Esophagus muscularis mucosa (tissue), 4 donors: ENCODE measurements around the gene SLCO2A1. TPM values are rescaled to one million over a fixed set of nuclear protein-coding genes. Genes with fewer than 3 reads are reported as not detected.

Source experiments
- DNase-seq: peaks from one replicate; pipeline ENCODE4 v3.0.0-alpha.2; 2017; ENCODE audit errors: extremely low spot score
- H3K27ac ChIP-seq, 4 donors: fragments of 200-600 bp; sonication (generic); replicated peaks in 1 of 4; 1 replicate in 3 of 4; 2 replicates in 1 of 4; pipeline ENCODE4 v1.5.1; 2016 to 2019; ENCODE audit warnings: mild to moderate bottlenecking in 1 of 4
- H3K27me3 ChIP-seq, 4 donors: fragments of 200-600 bp; sonication (generic); one replicate each; pipeline versions ENCODE4 v1.5.1 to v1.6.0; 2016 to 2019
- H3K36me3 ChIP-seq, 4 donors: fragments of 200-600 bp; sonication (generic); one replicate each; pipeline ENCODE4 v1.5.1; 2016 to 2019
- H3K4me1 ChIP-seq, 4 donors: fragments of 200-600 bp; sonication (generic); one replicate each; pipeline ENCODE4 v1.5.1; 2016 to 2019
- H3K4me3 ChIP-seq, 4 donors: fragments of 200-600 bp; sonication (generic); 1 replicate in 2 of 4; 2 replicates in 2 of 4; pipeline ENCODE4 v1.5.1; 2016 to 2019; ENCODE audit warnings: mild to moderate bottlenecking in 4 of 4, moderate library complexity in 1 of 4
- H3K9me3 ChIP-seq, 4 donors: fragments of 200-600 bp; sonication (generic); 1 replicate in 3 of 4; 2 replicates in 1 of 4; pipeline ENCODE4 v1.5.1; 2016 to 2019
- EP300 ChIP-seq: sonication (generic); formaldehyde crosslinking; IDR thresholded peaks from one replicate; pipeline ENCODE4 v1.6.1; 2017; ENCODE audit warnings: antibody characterized with exemption
- POLR2A ChIP-seq: fragments of 450-650 bp; IDR thresholded peaks from one replicate; pipeline ENCODE4 v1.6.1; 2017; ENCODE audit warnings: antibody characterized with exemption, moderate library complexity, mild to moderate bottlenecking, low read depth
- POLR2AphosphoS5 ChIP-seq, 2 donors: sonication (generic); formaldehyde crosslinking; IDR thresholded peaks; one replicate each; pipeline ENCODE4 v1.6.1; 2017; ENCODE audit warnings: antibody characterized with exemption in 2 of 2
- WGBS: methylation state at CpG from one replicate; pipeline ENCODE4 v1.1.5; 2018; 5-methylcytosine and 5-hydroxymethylcytosine counted together
- intact Hi-C: fragments of 100-400 bp; cut with DNase I; formaldehyde crosslinking; loops from one replicate; pipeline ENCODE4 v1.15.1; 2023
- total RNA-seq, 4 donors: library from RNA; depleted of rRNA; stranded (reverse); fragments of >200 nt; gene quantifications; one replicate each; pipeline versions ENCODE4 v1.1.0 to v1.2.1, GENCODE V29; 2016
- TF ChIP-seq, protein P1 (sequence below), 3 experiments: fragments of 200-600 bp in 2 of 3; fragments of 450-650 bp in 1 of 3; sonication (generic) in 2 of 3; IDR thresholded peaks; one replicate each; pipeline ENCODE4 v1.5.1; 2017 to 2019; ENCODE audit warnings: antibody characterized with exemption in 3 of 3, mild to moderate bottlenecking in 2 of 3, moderate library complexity in 1 of 3

Gene SLCO2A1
- total RNA-seq, 4 donors from 2014 or later = 8.3 to 17.6 (median 13.8) TPM

DNA sequence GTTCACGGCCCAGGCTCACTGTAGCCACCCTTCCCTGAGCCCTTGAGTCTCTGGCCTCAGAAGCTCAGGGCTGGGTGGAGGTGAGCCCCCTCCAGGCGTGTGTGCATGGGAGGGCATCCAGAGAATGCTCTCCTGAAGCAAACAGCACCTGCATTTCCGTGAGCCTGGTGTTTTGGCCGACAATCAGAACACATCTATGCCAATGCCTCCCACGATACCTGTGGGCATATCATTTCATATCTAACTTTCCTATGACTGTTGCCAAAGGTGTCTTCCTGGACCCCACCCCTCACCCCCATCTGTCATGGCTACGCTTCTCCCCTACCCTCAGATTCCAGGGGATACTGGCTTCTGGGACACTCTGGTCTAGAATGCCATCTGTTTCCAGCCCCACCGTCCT, 80.7 kb downstream of the SLCO2A1 start:
- TF ChIP-seq POLR2AphosphoS5 (IDR thresholded peaks at IDR 0.05) (no peak), POLR2A (no peak), EP300 (no peak)
- TF ChIP-seq, protein P1, sequence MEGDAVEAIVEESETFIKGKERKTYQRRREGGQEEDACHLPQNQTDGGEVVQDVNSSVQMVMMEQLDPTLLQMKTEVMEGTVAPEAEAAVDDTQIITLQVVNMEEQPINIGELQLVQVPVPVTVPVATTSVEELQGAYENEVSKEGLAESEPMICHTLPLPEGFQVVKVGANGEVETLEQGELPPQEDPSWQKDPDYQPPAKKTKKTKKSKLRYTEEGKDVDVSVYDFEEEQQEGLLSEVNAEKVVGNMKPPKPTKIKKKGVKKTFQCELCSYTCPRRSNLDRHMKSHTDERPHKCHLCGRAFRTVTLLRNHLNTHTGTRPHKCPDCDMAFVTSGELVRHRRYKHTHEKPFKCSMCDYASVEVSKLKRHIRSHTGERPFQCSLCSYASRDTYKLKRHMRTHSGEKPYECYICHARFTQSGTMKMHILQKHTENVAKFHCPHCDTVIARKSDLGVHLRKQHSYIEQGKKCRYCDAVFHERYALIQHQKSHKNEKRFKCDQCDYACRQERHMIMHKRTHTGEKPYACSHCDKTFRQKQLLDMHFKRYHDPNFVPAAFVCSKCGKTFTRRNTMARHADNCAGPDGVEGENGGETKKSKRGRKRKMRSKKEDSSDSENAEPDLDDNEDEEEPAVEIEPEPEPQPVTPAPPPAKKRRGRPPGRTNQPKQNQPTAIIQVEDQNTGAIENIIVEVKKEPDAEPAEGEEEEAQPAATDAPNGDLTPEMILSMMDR (IDR thresholded peaks at IDR 0.05) = no peak
- H3K36me3 ChIP-seq = no peaks in the 10 kb centered on the region
- WGBS = 98% methylated on average over 7 of the region's 7 CpGs
- no peaks in the 10 kb centered on the region for H3K27me3 ChIP-seq
- intact Hi-C loops = no loop called here
- no peak overlapping the region for H3K4me3 ChIP-seq
- H3K27ac ChIP-seq = peak overlapping the region in 3 of 4 donors; percentile 31 to 59 (median 48)
- peaks cover 28 to 45% (median 37%) of the 10 kb centered on the region in 4 donors for H3K4me1 ChIP-seq
- no peak for DNase-seq
- H3K9me3 ChIP-seq = no peaks in the 10 kb centered on the region

DNA sequence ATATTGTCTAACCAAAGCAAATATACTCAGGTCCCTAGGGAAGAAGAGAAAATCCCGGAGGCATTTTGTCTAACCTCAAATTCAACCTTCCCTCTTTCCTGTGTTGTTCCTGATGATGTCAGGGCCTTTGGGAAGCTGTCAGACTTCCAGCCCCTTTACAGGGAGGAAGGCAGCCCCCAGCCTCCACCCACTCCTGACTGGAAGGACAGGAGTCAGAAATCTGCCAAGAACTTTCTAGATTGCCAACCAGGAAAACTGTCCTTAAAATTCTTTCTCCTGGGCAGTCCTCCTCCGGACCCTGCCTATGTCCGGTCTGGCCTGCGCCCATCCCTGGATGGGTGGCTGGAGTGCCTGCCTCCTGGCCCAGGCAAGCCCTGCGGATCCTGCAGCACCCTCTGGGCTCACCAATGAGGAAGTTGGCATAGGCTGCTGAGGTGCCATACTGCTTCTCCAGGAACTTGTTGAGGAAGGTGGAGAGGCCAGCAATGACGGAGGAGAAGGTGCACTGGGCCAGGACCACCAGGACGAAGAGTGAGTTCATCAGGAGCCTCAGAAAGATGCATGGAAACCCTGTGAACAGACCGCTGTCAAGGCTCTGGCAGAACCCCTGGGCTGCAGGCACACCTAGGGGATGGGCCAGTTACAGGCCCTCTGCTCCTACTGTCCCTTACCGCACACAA, 81.5 kb downstream of the SLCO2A1 start:
- no peaks in the 10 kb centered on the region for H3K36me3 ChIP-seq
- peak overlapping the region in 2 of 4 donors; percentile 48 to 59 for H3K27ac ChIP-seq
- 82% methylated on average over 9 of the region's 9 CpGs for WGBS
- H3K4me3 ChIP-seq = no peak overlapping the region
- DNase-seq = no peak
- intact Hi-C loops = no loop called here
- no peak for TF ChIP-seq POLR2AphosphoS5 (IDR thresholded peaks at IDR 0.05)
- no peak for TF ChIP-seq POLR2A
- TF ChIP-seq, protein P1 (IDR thresholded peaks at IDR 0.05) = no peak
- no peak for TF ChIP-seq EP300
- H3K4me1 ChIP-seq = peaks cover 34 to 49% (median 44%) of the 10 kb centered on the region in 4 donors
- no peaks in the 10 kb centered on the region for H3K9me3 ChIP-seq
- H3K27me3 ChIP-seq = no peaks in the 10 kb centered on the region

DNA sequence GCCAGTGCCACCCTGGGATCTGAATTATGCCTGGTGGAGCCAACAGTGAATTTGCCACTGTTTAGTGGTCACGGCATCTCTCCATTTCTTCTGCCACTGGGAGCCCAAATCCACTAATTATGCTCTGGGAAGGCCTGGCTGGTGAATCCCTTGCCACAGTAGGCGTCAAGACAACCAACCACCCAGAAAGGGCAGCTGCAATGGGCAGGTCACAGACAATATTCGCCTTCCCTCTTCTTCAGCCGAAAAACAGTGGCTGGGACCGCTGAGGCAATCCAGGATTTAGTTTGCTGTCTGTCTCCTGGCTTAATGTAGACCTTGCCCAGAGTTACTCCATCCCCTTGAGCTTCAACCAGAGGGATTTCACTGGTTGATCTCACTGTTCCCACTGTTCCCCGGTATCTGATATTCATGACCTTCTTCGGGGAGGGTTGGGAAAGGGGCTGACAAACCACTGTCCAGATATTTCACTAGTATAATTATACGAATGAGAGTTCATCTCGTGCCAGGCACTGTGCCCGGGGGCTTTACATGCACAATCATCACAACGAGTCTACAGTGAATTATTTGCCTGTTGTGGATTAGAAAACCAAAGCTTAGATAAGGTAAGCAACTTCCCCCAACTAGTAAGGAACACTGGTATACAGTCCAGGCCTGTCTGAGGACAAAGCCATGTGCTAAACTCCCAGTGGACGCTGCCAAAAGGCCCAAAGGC, 84.2 kb downstream of the SLCO2A1 start:
- TF ChIP-seq POLR2A (no peak), EP300 (no peak), POLR2AphosphoS5 (IDR thresholded peaks at IDR 0.05) (no peak)
- TF ChIP-seq, protein P1 (IDR thresholded peaks at IDR 0.05) = no peak
- Histone ChIP-seq H3K27ac (peak overlapping the region; percentile 32 to 73 (median 54)), H3K36me3 (peaks cover 0 to under 1% (median 0%) of the 10 kb centered on the region in 4 donors), H3K4me1 (peaks cover 49 to 74% (median 60%) of the 10 kb centered on the region in 4 donors), H3K9me3 (no peaks in the 10 kb centered on the region), H3K27me3 (no peaks in the 10 kb centered on the region), H3K4me3 (no peak overlapping the region)
- intact Hi-C loops = no loop called here
- 90% methylated on average over 12 of the region's 12 CpGs for WGBS
- DNase-seq = no peak

DNA sequence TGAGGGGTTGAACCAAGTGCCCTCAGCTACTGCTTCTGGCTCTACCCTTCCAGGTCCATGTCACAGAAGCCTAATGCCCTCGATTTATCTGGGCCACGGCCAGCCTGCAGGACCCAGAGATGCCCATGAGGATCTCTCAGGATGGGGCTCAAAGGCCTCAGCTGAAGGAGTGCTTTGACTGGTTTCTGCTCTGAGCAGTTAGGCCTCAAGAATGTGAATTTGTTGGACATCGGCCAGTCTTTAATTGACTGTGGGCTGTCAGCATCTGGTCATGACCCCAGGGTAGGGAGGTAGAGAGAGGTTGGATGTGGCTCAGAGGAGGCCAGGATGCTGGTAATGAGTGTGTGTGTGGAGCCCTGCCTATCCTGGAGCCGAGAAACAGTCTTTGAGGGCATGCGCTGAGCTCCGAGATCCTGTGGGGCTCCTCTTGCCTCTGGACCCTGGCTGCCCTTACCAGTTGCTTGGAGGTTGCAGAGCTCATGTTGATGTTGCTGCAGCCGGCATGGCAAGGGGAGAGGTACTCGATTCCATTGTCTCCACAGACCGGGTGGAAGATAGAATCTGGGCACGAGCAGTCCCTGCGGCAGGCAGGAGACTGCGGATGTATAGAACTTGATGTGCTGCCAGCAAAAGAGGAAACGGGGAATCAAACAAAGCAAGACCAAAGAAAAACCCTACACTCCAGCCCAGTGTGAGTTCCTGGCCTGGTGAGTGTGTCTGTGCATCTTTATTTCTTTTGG, 84.9 kb downstream of the SLCO2A1 start:
- DNase-seq = no peak
- H3K27ac ChIP-seq = peak overlapping the region; percentile 63 to 73 (median 66)
- no peaks in the 10 kb centered on the region for H3K27me3 ChIP-seq
- H3K4me3 ChIP-seq = no peak overlapping the region
- TF ChIP-seq POLR2AphosphoS5 (IDR thresholded peaks at IDR 0.05) (peak; percentile 49 to 64), EP300 (peak; percentile 3), POLR2A (no peak)
- TF ChIP-seq, protein P1 (IDR thresholded peaks at IDR 0.05) = no peak
- H3K36me3 ChIP-seq = peaks cover 0 to 3% (median 0%) of the 10 kb centered on the region in 4 donors
- intact Hi-C loops = no loop called here
- no peaks in the 10 kb centered on the region for H3K9me3 ChIP-seq
- whole genome bisulfite sequencing = 43% methylated on average over 5 of the region's 13 CpGs
- peaks cover 49 to 74% (median 60%) of the 10 kb centered on the region in 4 donors for H3K4me1 ChIP-seq
